Measurements from ENCODE around the gene STARD13.

The STARD13 gene

GRCh38 chr13:33110386-33110712 is 175.2 kb downstream of the STARD13 start:
- no peak overlapping the region for H3K4me3 ChIP-seq (ENCODE audit: low read depth, low read length)
- peaks cover 93% of the 10 kb centered on the region for H3K36me3 ChIP-seq (replicated peaks)
- peak overlapping the region; percentile 60 for H3K27ac ChIP-seq
- DNase-seq, result no peak
- H3K27me3 ChIP-seq (replicated peaks), result no peaks in the 10 kb centered on the region
- no peak for TF ChIP-seq CTCF (IDR thresholded peaks at IDR 0.05; ENCODE audit: low read depth, low read length, missing control alignments)
- in situ Hi-C loops (cut with HindIII; ENCODE audit: low pct_ligation_motif_present, low sequenced_read_pairs), result no loop called here

- no peak overlapping the region for H3K27ac ChIP-seq
- peaks cover 93% of the 10 kb centered on the region for H3K36me3 ChIP-seq (replicated peaks)
Measured at GRCh38 chr13:33109801-33110200, 175.8 kb downstream of the STARD13 start.

GRCh38 chr13:33109271-33109697 is 176.3 kb downstream of the STARD13 start:
- peaks cover 93% of the 10 kb centered on the region for H3K36me3 ChIP-seq (replicated peaks)
- no peak for DNase-seq
- peak overlapping the region; percentile 34 for H3K27ac ChIP-seq
- no peak for TF ChIP-seq CTCF (IDR thresholded peaks at IDR 0.05; ENCODE audit: low read depth, low read length, missing control alignments)
- no peak overlapping the region for H3K4me3 ChIP-seq (ENCODE audit: low read depth, low read length)
- H3K27me3 ChIP-seq (replicated peaks), result no peaks in the 10 kb centered on the region
- in situ Hi-C loops (cut with HindIII; ENCODE audit: low pct_ligation_motif_present, low sequenced_read_pairs), result no loop called here

More at GRCh38 chr13:33109801-33110200, 175.8 kb downstream of the STARD13 start:
- in situ Hi-C loops (cut with HindIII; ENCODE audit: low pct_ligation_motif_present, low sequenced_read_pairs), result no loop called here
- no peak for DNase-seq
- no peaks in the 10 kb centered on the region for H3K27me3 ChIP-seq (replicated peaks)
- no peak overlapping the region for H3K4me3 ChIP-seq (ENCODE audit: low read depth, low read length)
- TF ChIP-seq CTCF (IDR thresholded peaks at IDR 0.05; ENCODE audit: low read depth, low read length, missing control alignments), result peak; percentile 61

GRCh38 chr13:33108620-33109019 is 176.9 kb downstream of the STARD13 start:
- Histone ChIP-seq H3K27me3 (replicated peaks) (no peaks in the 10 kb centered on the region), H3K27ac (peak overlapping the region; percentile 34), H3K4me3 (ENCODE audit: low read depth, low read length) (no peak overlapping the region), H3K36me3 (replicated peaks) (peaks cover 91% of the 10 kb centered on the region)
- in situ Hi-C loops (cut with HindIII; ENCODE audit: low pct_ligation_motif_present, low sequenced_read_pairs), result no loop called here
- no peak for TF ChIP-seq CTCF (IDR thresholded peaks at IDR 0.05; ENCODE audit: low read depth, low read length, missing control alignments)
- DNase-seq, result no peak

- no peak overlapping the region for H3K4me3 ChIP-seq (ENCODE audit: low read depth, low read length)
- H3K27ac ChIP-seq, result no peak overlapping the region
- H3K36me3 ChIP-seq (replicated peaks), result peaks cover 84% of the 10 kb centered on the region
- H3K27me3 ChIP-seq (replicated peaks), result no peaks in the 10 kb centered on the region
- no peak for TF ChIP-seq CTCF (IDR thresholded peaks at IDR 0.05; ENCODE audit: low read depth, low read length, missing control alignments)
- in situ Hi-C loops (cut with HindIII; ENCODE audit: low pct_ligation_motif_present, low sequenced_read_pairs), result no loop called here
- no peak for DNase-seq
Measured at GRCh38 chr13:33107361-33107760, 178.2 kb downstream of the STARD13 start.

GRCh38 chr13:33106656-33107360 is 178.7 kb downstream of the STARD13 start:
- in situ Hi-C loops (cut with HindIII; ENCODE audit: low pct_ligation_motif_present, low sequenced_read_pairs), result no loop called here
- TF ChIP-seq CTCF (IDR thresholded peaks at IDR 0.05; ENCODE audit: low read depth, low read length, missing control alignments), result no peak
- no peak overlapping the region for H3K27ac ChIP-seq
- peaks cover 78% of the 10 kb centered on the region for H3K36me3 ChIP-seq (replicated peaks)
- no peaks in the 10 kb centered on the region for H3K27me3 ChIP-seq (replicated peaks)
- DNase-seq, result no peak
- no peak overlapping the region for H3K4me3 ChIP-seq (ENCODE audit: low read depth, low read length)
